ENCODE data around the gene GPR89A. TPM values are rescaled to one million over a fixed set of nuclear protein-coding genes. Genes with fewer than 3 reads are reported as not detected.
"Not testable (repeated sequence)": the region's sequence is repeated elsewhere in the genome, so short reads cannot be mapped to it uniquely, and the experiment has no call there.

Gene GPR89A
- total RNA-seq, 1 experiment from 2014 or later: 19.5 TPM

GRCh38 chr1:145686078-145686477, 78.3 kb downstream of the GPR89A start:
- H3K9me3 ChIP-seq (ENCODE audit: control insufficient read depth in 1 of 2, insufficient read depth in 1 of 2, low read depth in 1 of 2, low read length in 2 of 2); H3K4me3 ChIP-seq (replicated peaks in 1 of 2; ENCODE audit: low read depth in 1 of 2, low read length in 2 of 2); ATAC-seq; H3K4me2 ChIP-seq (ENCODE audit: low read length); H2AFZ ChIP-seq (ENCODE audit: low read depth, low read length, poor library complexity, severe bottlenecking); BruUV-seq (replicated peaks); H3K27ac ChIP-seq (ENCODE audit: low read depth, low read length); DNase-seq (ENCODE audit: low read depth, low spot score); POLR2A ChIA-PET; intact Hi-C loops (cut with micrococcal nuclease); H3K9ac ChIP-seq (ENCODE audit: low read length); H3K36me3 ChIP-seq (ENCODE audit: control insufficient read depth in 1 of 2, insufficient read depth in 2 of 2, low read length in 2 of 2); H4K20me1 ChIP-seq (ENCODE audit: insufficient read depth); H3K27me3 ChIP-seq (ENCODE audit: insufficient read depth, low read length); H3K9me2 ChIP-seq (ENCODE audit: insufficient read depth); H3K4me1 ChIP-seq (ENCODE audit: control insufficient read depth in 1 of 2, insufficient read depth in 2 of 2, low read length in 2 of 2); CTCF ChIA-PET; H3K79me2 ChIP-seq (ENCODE audit: insufficient read depth, low read length); RAD21 ChIA-PET (ENCODE audit: low non-redundant PET in 1 of 2, low total read pairs in 2 of 2, uncharacterized antibody in 2 of 2, unreplicated experiment in 2 of 2): not testable (repeated sequence)

GRCh38 chr1:145688328-145688727, 80.5 kb downstream of the GPR89A start:
- intact Hi-C loops (cut with micrococcal nuclease): no loop called here
- no TSS peak for BruUV-seq (replicated peaks)
- CTCF ChIA-PET: no interaction called here

More at GRCh38 chr1:145688328-145688727, 80.5 kb downstream of the GPR89A start:
- Histone ChIP-seq H3K9me2 (ENCODE audit: insufficient read depth) (no peaks in the 10 kb centered on the region), H3K27ac (ENCODE audit: low read depth, low read length) (no peak overlapping the region), H2AFZ (ENCODE audit: low read depth, low read length, poor library complexity, severe bottlenecking) (no peak overlapping the region), H3K9ac (ENCODE audit: low read length) (no peak overlapping the region), H3K4me1 (ENCODE audit: control insufficient read depth in 1 of 2, insufficient read depth in 2 of 2, low read length in 2 of 2) (no peaks in the 10 kb centered on the region), H4K20me1 (ENCODE audit: insufficient read depth) (no peaks in the 10 kb centered on the region), H3K4me2 (ENCODE audit: low read length) (no peak overlapping the region), H3K79me2 (ENCODE audit: insufficient read depth, low read length) (no peaks in the 10 kb centered on the region), H3K9me3 (ENCODE audit: control insufficient read depth in 1 of 2, insufficient read depth in 1 of 2, low read depth in 1 of 2, low read length in 2 of 2) (no peaks in the 10 kb centered on the region), H3K4me3 (replicated peaks in 1 of 2; ENCODE audit: low read depth in 1 of 2, low read length in 2 of 2) (no peak overlapping the region), H3K27me3 (ENCODE audit: insufficient read depth, low read length) (no peaks in the 10 kb centered on the region), H3K36me3 (ENCODE audit: control insufficient read depth in 1 of 2, insufficient read depth in 2 of 2, low read length in 2 of 2) (no peaks in the 10 kb centered on the region)
- POLR2A ChIA-PET: no interaction called here
- DNase-seq (ENCODE audit: low read depth, low spot score) (no peak), ATAC-seq (no peak)
- RAD21 ChIA-PET (ENCODE audit: low non-redundant PET in 1 of 2, low total read pairs in 2 of 2, uncharacterized antibody in 2 of 2, unreplicated experiment in 2 of 2): no interaction called here
- TF ChIP-seq EZH2 (IDR thresholded peaks at IDR 0.05): no peak
- TF ChIP-seq POLR2A (IDR thresholded peaks at IDR 0.05; ENCODE audit: borderline replicate concordance, extremely low read depth, insufficient read depth, insufficient read length): no peak
- TF ChIP-seq EGR1 (IDR thresholded peaks at IDR 0.05; ENCODE audit: low read depth): no peak
- TF ChIP-seq RAD21 (IDR thresholded peaks at IDR 0.05; ENCODE audit: low read depth): no peak
- TF ChIP-seq, protein P1, sequence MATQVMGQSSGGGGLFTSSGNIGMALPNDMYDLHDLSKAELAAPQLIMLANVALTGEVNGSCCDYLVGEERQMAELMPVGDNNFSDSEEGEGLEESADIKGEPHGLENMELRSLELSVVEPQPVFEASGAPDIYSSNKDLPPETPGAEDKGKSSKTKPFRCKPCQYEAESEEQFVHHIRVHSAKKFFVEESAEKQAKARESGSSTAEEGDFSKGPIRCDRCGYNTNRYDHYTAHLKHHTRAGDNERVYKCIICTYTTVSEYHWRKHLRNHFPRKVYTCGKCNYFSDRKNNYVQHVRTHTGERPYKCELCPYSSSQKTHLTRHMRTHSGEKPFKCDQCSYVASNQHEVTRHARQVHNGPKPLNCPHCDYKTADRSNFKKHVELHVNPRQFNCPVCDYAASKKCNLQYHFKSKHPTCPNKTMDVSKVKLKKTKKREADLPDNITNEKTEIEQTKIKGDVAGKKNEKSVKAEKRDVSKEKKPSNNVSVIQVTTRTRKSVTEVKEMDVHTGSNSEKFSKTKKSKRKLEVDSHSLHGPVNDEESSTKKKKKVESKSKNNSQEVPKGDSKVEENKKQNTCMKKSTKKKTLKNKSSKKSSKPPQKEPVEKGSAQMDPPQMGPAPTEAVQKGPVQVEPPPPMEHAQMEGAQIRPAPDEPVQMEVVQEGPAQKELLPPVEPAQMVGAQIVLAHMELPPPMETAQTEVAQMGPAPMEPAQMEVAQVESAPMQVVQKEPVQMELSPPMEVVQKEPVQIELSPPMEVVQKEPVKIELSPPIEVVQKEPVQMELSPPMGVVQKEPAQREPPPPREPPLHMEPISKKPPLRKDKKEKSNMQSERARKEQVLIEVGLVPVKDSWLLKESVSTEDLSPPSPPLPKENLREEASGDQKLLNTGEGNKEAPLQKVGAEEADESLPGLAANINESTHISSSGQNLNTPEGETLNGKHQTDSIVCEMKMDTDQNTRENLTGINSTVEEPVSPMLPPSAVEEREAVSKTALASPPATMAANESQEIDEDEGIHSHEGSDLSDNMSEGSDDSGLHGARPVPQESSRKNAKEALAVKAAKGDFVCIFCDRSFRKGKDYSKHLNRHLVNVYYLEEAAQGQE (IDR thresholded peaks at IDR 0.05; ENCODE audit: low read depth): no peak
- no peak for TF ChIP-seq ZNF274 (IDR thresholded peaks at IDR 0.05; ENCODE audit: low read depth, low read length)
- no peak for TF ChIP-seq ZBTB33 (IDR thresholded peaks at IDR 0.05; ENCODE audit: extremely low read depth, insufficient replicate concordance, low read length)
- no peak for TF ChIP-seq CEBPB (IDR thresholded peaks at IDR 0.05; ENCODE audit: low read depth)
- TF ChIP-seq YY1 (IDR thresholded peaks at IDR 0.05; ENCODE audit: extremely low read depth, insufficient replicate concordance, low read depth, low read length): no peak
- no peak for TF ChIP-seq CBX3 (IDR thresholded peaks at IDR 0.05; ENCODE audit: low read depth)
- TF ChIP-seq FOSL1 (IDR thresholded peaks at IDR 0.05; ENCODE audit: low read depth): no peak
- TF ChIP-seq EZH2phosphoT487 (IDR thresholded peaks at IDR 0.05; ENCODE audit: borderline replicate concordance): no peak
- no peak for TF ChIP-seq SP1 (IDR thresholded peaks at IDR 0.05; ENCODE audit: low read depth)
